Measurements from ENCODE around the gene IGSF3. TPM values are rescaled to one million over a fixed set of nuclear protein-coding genes. Genes with fewer than 3 reads are reported as not detected.

Gene IGSF3
- total and polyA plus RNA-seq, 2 of the 13 experiments (the other 11 are each of a cell fraction or from before 2014, with no cell fraction given): 0.11 to 0.16 TPM

GRCh38 chr1:116654351-116654750 lies 13.2 kb downstream of the IGSF3 start:
- H3K4me2 ChIP-seq (ENCODE audit: low read depth, low read length): no peak overlapping the region
- no peak overlapping the region for H3K9ac ChIP-seq (ENCODE audit: insufficient read depth, low read depth, low read length)
- POLR2A ChIA-PET: no interaction called here
- no peaks in the 10 kb centered on the region for H3K27me3 ChIP-seq (ENCODE audit: control insufficient read depth in 1 of 2, insufficient read depth in 2 of 2, low read length in 2 of 2)
- intact Hi-C loops (cut with micrococcal nuclease; ENCODE audit: unreplicated experiment): no loop called here
- no peaks in the 10 kb centered on the region for H3K9me3 ChIP-seq (ENCODE audit: low read length)
- FAIRE-seq: no peak
- H3K4me3 ChIP-seq (replicated peaks in 1 of 3; ENCODE audit: insufficient read depth in 1 of 3, low read depth in 2 of 3, low read length in 3 of 3): no peak overlapping the region
- H3K36me3 ChIP-seq (replicated peaks in 1 of 2; ENCODE audit: control insufficient read depth in 1 of 2, insufficient read depth in 2 of 2, low read length in 2 of 2): no peaks in the 10 kb centered on the region
- DNase-seq (ENCODE audit: low spot score): no peak
- H3K27ac ChIP-seq (ENCODE audit: extremely low read length, insufficient read depth, low read length): no peak overlapping the region
- H4K20me1 ChIP-seq (ENCODE audit: insufficient read depth, low read length): no peaks in the 10 kb centered on the region
- in situ Hi-C loops (cut with HindIII; ENCODE audit: extremely low pct_ligation_motif_present, low pct_unique_long_range_greater_than_20kb): no loop called here
- H3K4me1 ChIP-seq (ENCODE audit: insufficient read depth, low read length): no peaks in the 10 kb centered on the region
- no TSS peak for BruUV-seq (replicated peaks)
- CTCF ChIA-PET (ENCODE audit: low intra/inter-chr PET ratio, low total read pairs): no interaction called here
- 50% methylated on average over 4 of the region's 4 CpGs for WGBS (ENCODE audit: low lambda C conversion rate)
- H3K79me2 ChIP-seq (ENCODE audit: insufficient read depth, low read length): no peaks in the 10 kb centered on the region
- ATAC-seq: no peak
- no peak overlapping the region for H2AFZ ChIP-seq (ENCODE audit: low read length)
- TF ChIP-seq, protein P1, sequence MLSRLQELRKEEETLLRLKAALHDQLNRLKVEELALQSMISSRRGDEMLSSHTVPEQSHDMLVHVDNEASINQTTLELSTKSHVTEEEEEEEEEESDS (CRISPR knock-in tag; IDR thresholded peaks at IDR 0.05; ENCODE audit: borderline replicate concordance): no peak
- TF ChIP-seq TFDP2 (CRISPR knock-in tag; IDR thresholded peaks at IDR 0.05) (no peak), ZC3H4 (CRISPR knock-in tag; IDR thresholded peaks at IDR 0.05; ENCODE audit: borderline replicate concordance) (no peak), ZKSCAN8 (CRISPR knock-in tag; IDR thresholded peaks at IDR 0.05; ENCODE audit: borderline replicate concordance) (no peak), ZNF775 (CRISPR knock-in tag; IDR thresholded peaks at IDR 0.05; ENCODE audit: borderline replicate concordance) (no peak), FOXC1 (CRISPR knock-in tag; IDR thresholded peaks at IDR 0.05; ENCODE audit: borderline replicate concordance) (no peak), THAP11 (CRISPR knock-in tag; IDR thresholded peaks at IDR 0.05) (no peak), JDP2 (CRISPR knock-in tag; IDR thresholded peaks at IDR 0.05; ENCODE audit: borderline replicate concordance) (no peak), ZSCAN12 (CRISPR knock-in tag; IDR thresholded peaks at IDR 0.05) (no peak), ZNF224 (CRISPR knock-in tag; IDR thresholded peaks at IDR 0.05) (no peak), KLF11 (CRISPR knock-in tag; IDR thresholded peaks at IDR 0.05) (no peak), SNAPC4 (CRISPR knock-in tag; IDR thresholded peaks at IDR 0.05) (no peak), SRF (IDR thresholded peaks at IDR 0.05; ENCODE audit: low read depth, low read length) (no peak)
- TF ChIP-seq, protein P2, sequence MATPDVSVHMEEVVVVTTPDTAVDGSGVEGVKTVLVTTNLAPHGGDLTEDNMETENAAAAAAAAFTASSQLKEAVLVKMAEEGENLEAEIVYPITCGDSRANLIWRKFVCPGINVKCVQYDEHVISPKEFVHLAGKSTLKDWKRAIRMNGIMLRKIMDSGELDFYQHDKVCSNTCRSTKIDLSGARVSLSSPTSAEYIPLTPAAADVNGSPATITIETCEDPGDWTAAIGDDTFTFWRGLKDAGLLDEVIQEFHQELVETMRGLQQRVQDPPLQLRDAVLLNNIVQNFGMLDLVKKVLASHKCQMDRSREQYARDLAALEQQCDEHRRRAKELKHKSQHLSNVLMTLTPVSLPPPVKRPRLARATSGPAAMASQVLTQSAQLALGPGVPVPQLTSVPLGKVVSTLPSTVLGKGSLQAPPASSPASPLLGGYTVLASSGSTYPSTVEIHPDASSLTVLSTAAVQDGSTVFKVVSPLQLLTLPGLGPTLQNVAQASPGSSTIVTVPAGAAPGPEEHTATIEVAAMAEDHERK (CRISPR knock-in tag; IDR thresholded peaks at IDR 0.05; ENCODE audit: low read depth): no peak
- TF ChIP-seq, protein P3, sequence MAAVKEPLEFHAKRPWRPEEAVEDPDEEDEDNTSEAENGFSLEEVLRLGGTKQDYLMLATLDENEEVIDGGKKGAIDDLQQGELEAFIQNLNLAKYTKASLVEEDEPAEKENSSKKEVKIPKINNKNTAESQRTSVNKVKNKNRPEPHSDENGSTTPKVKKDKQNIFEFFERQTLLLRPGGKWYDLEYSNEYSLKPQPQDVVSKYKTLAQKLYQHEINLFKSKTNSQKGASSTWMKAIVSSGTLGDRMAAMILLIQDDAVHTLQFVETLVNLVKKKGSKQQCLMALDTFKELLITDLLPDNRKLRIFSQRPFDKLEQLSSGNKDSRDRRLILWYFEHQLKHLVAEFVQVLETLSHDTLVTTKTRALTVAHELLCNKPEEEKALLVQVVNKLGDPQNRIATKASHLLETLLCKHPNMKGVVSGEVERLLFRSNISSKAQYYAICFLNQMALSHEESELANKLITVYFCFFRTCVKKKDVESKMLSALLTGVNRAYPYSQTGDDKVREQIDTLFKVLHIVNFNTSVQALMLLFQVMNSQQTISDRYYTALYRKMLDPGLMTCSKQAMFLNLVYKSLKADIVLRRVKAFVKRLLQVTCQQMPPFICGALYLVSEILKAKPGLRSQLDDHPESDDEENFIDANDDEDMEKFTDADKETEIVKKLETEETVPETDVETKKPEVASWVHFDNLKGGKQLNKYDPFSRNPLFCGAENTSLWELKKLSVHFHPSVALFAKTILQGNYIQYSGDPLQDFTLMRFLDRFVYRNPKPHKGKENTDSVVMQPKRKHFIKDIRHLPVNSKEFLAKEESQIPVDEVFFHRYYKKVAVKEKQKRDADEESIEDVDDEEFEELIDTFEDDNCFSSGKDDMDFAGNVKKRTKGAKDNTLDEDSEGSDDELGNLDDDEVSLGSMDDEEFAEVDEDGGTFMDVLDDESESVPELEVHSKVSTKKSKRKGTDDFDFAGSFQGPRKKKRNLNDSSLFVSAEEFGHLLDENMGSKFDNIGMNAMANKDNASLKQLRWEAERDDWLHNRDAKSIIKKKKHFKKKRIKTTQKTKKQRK (IDR thresholded peaks at IDR 0.05; ENCODE audit: low read length): no peak
